Measurements from ENCODE around the gene ATXN2.

- TF ChIP-seq CTCF (IDR thresholded peaks at IDR 0.05) (no peak), POLR2AphosphoS5 (IDR thresholded peaks at IDR 0.05) (peak in 1 of 3 donors; percentile 17), POLR2A (IDR thresholded peaks at IDR 0.05) (no peak)
Observed at GRCh38 chr12:111438481-111438880, 160.6 kb downstream of the ATXN2 start.

All from breast epithelium (tissue), 3 donors.